ENCODE results near the gene AGBL1.

DNA sequence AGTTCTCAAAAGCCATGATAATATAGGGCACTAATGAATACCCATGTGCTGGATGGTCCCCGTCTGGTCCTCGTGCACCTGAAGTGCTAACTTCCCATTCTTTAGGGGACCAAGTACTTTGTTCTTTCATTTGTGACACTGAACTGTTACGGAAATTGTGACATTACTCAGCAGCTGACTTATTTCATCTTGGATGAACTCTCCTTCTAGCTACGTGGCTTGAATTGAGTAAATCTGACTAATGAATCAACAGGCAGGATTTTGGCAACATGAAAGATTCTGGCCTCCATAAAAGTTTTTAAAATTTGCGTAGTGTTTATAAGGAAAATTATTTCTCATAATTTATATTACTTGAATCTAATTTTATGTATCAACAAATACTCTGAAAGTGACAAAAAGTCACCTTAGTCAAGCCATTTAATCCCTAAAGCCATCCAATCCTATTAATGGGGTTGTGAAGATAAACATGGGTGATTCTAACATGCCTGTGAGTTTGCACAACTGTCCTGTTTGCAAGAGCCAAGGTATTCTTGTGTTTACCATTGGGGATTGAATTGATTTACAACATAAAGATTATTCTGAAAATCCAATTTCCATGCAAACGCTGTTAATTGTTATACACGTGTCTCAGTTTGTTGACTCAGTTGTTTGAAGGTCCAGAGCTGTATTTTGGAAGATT, 119.9 kb downstream of the AGBL1 start:
- TF ChIP-seq, protein P1, sequence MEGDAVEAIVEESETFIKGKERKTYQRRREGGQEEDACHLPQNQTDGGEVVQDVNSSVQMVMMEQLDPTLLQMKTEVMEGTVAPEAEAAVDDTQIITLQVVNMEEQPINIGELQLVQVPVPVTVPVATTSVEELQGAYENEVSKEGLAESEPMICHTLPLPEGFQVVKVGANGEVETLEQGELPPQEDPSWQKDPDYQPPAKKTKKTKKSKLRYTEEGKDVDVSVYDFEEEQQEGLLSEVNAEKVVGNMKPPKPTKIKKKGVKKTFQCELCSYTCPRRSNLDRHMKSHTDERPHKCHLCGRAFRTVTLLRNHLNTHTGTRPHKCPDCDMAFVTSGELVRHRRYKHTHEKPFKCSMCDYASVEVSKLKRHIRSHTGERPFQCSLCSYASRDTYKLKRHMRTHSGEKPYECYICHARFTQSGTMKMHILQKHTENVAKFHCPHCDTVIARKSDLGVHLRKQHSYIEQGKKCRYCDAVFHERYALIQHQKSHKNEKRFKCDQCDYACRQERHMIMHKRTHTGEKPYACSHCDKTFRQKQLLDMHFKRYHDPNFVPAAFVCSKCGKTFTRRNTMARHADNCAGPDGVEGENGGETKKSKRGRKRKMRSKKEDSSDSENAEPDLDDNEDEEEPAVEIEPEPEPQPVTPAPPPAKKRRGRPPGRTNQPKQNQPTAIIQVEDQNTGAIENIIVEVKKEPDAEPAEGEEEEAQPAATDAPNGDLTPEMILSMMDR (IDR thresholded peaks at IDR 0.05; ENCODE audit: insufficient read depth, low read length, poor library complexity, severe bottlenecking), result no peak
- no peak for TF ChIP-seq EZH2phosphoT487 (conservative IDR thresholded peaks at IDR 0.05; ENCODE audit: low read length)

Data from SU-DHL-6 (cell line).